Panc1 (cell line): ENCODE measurements around the gene METTL1. TPM values are rescaled to one million over a fixed set of nuclear protein-coding genes. Genes with fewer than 3 reads are reported as not detected.

ENCODE experiments used
- ATAC-seq: fragments of 200-7000 bp; cut with Tn5 transposase; 2 replicates; pipeline ENCODE4 v1.9.1; 2020; ENCODE audit warnings: mild to moderate bottlenecking, moderate library complexity
- BruUV-seq: library from RNA; stranded (reverse); fragments of 400-500 nt; replicated peaks from 2 replicates; lab custom pipeline; 2021; lab: Mats Ljungman, UMichigan
- CTCF ChIA-PET: fragments of 300-600 bp; sonication (Branson Sonifier 250); formaldehyde crosslinking; loops from one replicate; lab custom pipeline; 2022; ENCODE audit warnings: antibody characterized with exemption; lab: Charles Lee
- POLR2A ChIA-PET: fragments of 300-600 bp; sonication (Branson Sonifier 250); formaldehyde crosslinking; loops from one replicate; lab custom pipeline; 2022; ENCODE audit warnings: antibody characterized with exemption; lab: Charles Lee
- DNase-seq: peaks from one replicate; pipeline ENCODE4 v3.0.0-alpha.2; 2010; ENCODE audit warnings: low read depth, low spot score
- H3K27ac ChIP-seq: 2 replicates; pipeline ENCODE4 v1.5.1; 2011; ENCODE audit warnings: mild to moderate bottlenecking, low read length, inconsistent platforms
- H3K27me3 ChIP-seq: fragments of 200-500 bp; sonication (Bioruptor generic); 2 replicates; pipeline ENCODE4 v1.6.0; 2014; ENCODE audit warnings: low read length, inconsistent platforms; ENCODE audit not compliant: control insufficient read depth, insufficient read depth
- H3K36me3 ChIP-seq: fragments of 200-500 bp; sonication (Bioruptor generic); 2 replicates; pipeline ENCODE4 v1.5.1; 2014; ENCODE audit warnings: inconsistent platforms, mild to moderate bottlenecking, low read length, moderate library complexity; ENCODE audit not compliant: control insufficient read depth, insufficient read depth
- H3K4me1 ChIP-seq: 2 replicates; pipeline ENCODE4 v1.5.1; 2011; ENCODE audit warnings: inconsistent platforms, mild to moderate bottlenecking, low read length, moderate library complexity; ENCODE audit not compliant: control insufficient read depth, insufficient read depth
- H3K4me3 ChIP-seq, 2 experiments: 2 replicates each; pipeline ENCODE4 v1.5.1; 2011 to 2012; ENCODE audit warnings: low read depth in 2 of 2, low read length in 2 of 2, mild to moderate bottlenecking in 2 of 2, inconsistent platforms in 1 of 2, moderate library complexity in 1 of 2
- H3K9me3 ChIP-seq: fragments of 200-500 bp; sonication (Bioruptor generic); 2 replicates; pipeline ENCODE4 v1.5.1; 2014; ENCODE audit warnings: low read depth, mild to moderate bottlenecking, inconsistent platforms, low read length, moderate library complexity; ENCODE audit not compliant: control insufficient read depth, insufficient read depth
- POLR2AphosphoS5 ChIP-seq: IDR thresholded peaks from 2 replicates; pipeline ENCODE4 v1.6.1; 2012; ENCODE audit warnings: mild to moderate bottlenecking, low read depth, low read length, moderate library complexity
- SIN3A ChIP-seq: IDR thresholded peaks from 2 replicates; pipeline ENCODE4 v1.6.1; 2012; ENCODE audit warnings: low read depth, mild to moderate bottlenecking, low read length, moderate library complexity, borderline replicate concordance; ENCODE audit not compliant: insufficient read depth
- TCF7L2 ChIP-seq: IDR thresholded peaks from 2 replicates; pipeline ENCODE4 v1.6.1; 2011; ENCODE audit warnings: mild to moderate bottlenecking, low read depth, low read length, inconsistent platforms
- in situ Hi-C: cut with HindIII; loops from 2 replicates; pipeline ENCODE4 v1.10.0; 2016; ENCODE audit warnings: low sequenced_read_pairs, low pct_unique_long_range_greater_than_20kb
- intact Hi-C: fragments of 100-400 bp; cut with micrococcal nuclease; formaldehyde crosslinking; loops from one replicate; pipeline ENCODE4 v1.10.0; 2022; ENCODE audit not compliant: unreplicated experiment
- total RNA-seq: library from RNA; stranded (reverse); gene quantifications from one replicate; pipeline ENCODE4 v1.2.1, GENCODE V29; 2021; ENCODE audit not compliant: unreplicated experiment
- TF ChIP-seq, protein P1 (sequence below): fragments of 450-650 bp; IDR thresholded peaks from 2 replicates; pipeline ENCODE4 v1.5.1; 2017; ENCODE audit warnings: mild to moderate bottlenecking
- TF ChIP-seq, protein P2 (sequence below), 2 experiments: IDR thresholded peaks; 2 replicates each; pipeline ENCODE4 v1.6.1; 2011 to 2012; ENCODE audit warnings: low read depth in 2 of 2, control low read depth in 1 of 2, low read length in 1 of 2, mild to moderate bottlenecking in 1 of 2, moderate library complexity in 1 of 2; ENCODE audit not compliant: insufficient read depth in 1 of 2

The METTL1 gene
- total RNA-seq, 1 experiment from 2014 or later, result 46.5 TPM

DNA sequence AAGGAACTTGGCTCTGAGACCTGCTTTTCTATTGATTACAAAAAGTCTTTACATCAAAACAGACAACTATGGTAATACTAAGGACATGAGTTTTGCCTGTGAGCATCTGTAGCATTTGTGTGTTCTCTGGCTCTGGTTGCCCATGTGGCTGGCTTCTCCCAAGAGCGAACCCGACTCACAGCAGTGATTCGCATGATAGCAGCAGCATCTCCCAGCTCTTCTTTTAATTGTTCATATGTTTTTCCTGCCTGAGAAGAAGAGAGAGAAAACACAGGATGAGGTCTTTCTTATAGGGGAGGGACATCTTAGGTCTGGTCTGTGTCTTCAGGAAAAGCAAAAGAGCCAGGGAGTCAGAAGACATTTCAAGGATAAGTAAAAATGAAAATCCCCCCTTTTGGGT, 29.1 kb upstream of the METTL1 start:
- no peak for ATAC-seq
- CTCF ChIA-PET, result interaction anchor here (0.6 kb wide), 1 partner anchor 115 kb away, joined by 7 read pairs; no protein-coding TSS in a partner anchor
- in situ Hi-C loops, result no loop called here

DNA sequence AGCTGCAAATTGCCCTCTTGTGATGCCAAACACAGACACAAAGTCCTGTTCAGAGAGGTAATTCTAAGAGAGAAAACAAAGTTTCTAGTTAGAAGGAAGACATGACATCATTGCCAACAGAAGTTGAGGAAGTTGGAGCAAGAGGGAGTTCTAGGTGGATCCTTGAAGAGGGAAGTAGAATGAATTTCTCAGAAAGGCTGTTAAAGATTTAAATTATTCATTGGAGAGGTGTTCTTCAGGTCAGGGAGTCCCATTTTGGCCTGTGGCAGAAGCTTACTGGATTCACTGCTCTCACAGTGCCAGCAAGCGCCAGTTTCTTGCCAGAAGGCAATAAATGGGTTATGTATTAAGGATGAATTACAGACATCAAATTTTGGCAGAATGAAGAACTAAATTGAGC, 26.0 kb upstream of the METTL1 start:
- DNase-seq, result no peak
- Histone ChIP-seq H3K9me3 (no peaks in the 10 kb centered on the region), H3K27me3 (no peaks in the 10 kb centered on the region), H3K27ac (no peak overlapping the region), H3K4me1 (no peaks in the 10 kb centered on the region), H3K4me3 (no peak overlapping the region), H3K36me3 (peaks cover 3% of the 10 kb centered on the region)
- intact Hi-C loops (no loop called here), in situ Hi-C loops (no loop called here)
- TF ChIP-seq TCF7L2 (no peak), POLR2AphosphoS5 (no peak), SIN3A (no peak)
- TF ChIP-seq, protein P1, sequence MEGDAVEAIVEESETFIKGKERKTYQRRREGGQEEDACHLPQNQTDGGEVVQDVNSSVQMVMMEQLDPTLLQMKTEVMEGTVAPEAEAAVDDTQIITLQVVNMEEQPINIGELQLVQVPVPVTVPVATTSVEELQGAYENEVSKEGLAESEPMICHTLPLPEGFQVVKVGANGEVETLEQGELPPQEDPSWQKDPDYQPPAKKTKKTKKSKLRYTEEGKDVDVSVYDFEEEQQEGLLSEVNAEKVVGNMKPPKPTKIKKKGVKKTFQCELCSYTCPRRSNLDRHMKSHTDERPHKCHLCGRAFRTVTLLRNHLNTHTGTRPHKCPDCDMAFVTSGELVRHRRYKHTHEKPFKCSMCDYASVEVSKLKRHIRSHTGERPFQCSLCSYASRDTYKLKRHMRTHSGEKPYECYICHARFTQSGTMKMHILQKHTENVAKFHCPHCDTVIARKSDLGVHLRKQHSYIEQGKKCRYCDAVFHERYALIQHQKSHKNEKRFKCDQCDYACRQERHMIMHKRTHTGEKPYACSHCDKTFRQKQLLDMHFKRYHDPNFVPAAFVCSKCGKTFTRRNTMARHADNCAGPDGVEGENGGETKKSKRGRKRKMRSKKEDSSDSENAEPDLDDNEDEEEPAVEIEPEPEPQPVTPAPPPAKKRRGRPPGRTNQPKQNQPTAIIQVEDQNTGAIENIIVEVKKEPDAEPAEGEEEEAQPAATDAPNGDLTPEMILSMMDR, result no peak
- TF ChIP-seq, protein P2, sequence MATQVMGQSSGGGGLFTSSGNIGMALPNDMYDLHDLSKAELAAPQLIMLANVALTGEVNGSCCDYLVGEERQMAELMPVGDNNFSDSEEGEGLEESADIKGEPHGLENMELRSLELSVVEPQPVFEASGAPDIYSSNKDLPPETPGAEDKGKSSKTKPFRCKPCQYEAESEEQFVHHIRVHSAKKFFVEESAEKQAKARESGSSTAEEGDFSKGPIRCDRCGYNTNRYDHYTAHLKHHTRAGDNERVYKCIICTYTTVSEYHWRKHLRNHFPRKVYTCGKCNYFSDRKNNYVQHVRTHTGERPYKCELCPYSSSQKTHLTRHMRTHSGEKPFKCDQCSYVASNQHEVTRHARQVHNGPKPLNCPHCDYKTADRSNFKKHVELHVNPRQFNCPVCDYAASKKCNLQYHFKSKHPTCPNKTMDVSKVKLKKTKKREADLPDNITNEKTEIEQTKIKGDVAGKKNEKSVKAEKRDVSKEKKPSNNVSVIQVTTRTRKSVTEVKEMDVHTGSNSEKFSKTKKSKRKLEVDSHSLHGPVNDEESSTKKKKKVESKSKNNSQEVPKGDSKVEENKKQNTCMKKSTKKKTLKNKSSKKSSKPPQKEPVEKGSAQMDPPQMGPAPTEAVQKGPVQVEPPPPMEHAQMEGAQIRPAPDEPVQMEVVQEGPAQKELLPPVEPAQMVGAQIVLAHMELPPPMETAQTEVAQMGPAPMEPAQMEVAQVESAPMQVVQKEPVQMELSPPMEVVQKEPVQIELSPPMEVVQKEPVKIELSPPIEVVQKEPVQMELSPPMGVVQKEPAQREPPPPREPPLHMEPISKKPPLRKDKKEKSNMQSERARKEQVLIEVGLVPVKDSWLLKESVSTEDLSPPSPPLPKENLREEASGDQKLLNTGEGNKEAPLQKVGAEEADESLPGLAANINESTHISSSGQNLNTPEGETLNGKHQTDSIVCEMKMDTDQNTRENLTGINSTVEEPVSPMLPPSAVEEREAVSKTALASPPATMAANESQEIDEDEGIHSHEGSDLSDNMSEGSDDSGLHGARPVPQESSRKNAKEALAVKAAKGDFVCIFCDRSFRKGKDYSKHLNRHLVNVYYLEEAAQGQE (IDR thresholded peaks at IDR 0.05; ENCODE audit: insufficient read depth in 1 of 2, low read depth in 2 of 2, low read length in 1 of 2), result no peak
- BruUV-seq, result no TSS peak
- POLR2A ChIA-PET, result no interaction called here
- ATAC-seq, result no peak
- CTCF ChIA-PET, result interaction anchor here (0.6 kb wide), 1 partner anchor 62 kb away, joined by 3 read pairs; no protein-coding TSS in a partner anchor

More for the DNA sequence above, 29.1 kb upstream of the METTL1 start:
- BruUV-seq, result no TSS peak
- POLR2A ChIA-PET, result interaction anchor here (0.6 kb wide), 1 partner anchor 274 kb away, joined by 3 read pairs; no protein-coding TSS in a partner anchor
- no peak overlapping the region for H3K4me3 ChIP-seq
- no peak for DNase-seq
- no peaks in the 10 kb centered on the region for H3K27me3 ChIP-seq
- H3K4me1 ChIP-seq, result no peaks in the 10 kb centered on the region
- intact Hi-C loops, result no loop called here
- H3K27ac ChIP-seq, result no peak overlapping the region
- no peak for TF ChIP-seq POLR2AphosphoS5
- TF ChIP-seq, protein P1, result no peak
- TF ChIP-seq TCF7L2, result no peak
- TF ChIP-seq, protein P2 (IDR thresholded peaks at IDR 0.05; ENCODE audit: insufficient read depth in 1 of 2, low read depth in 2 of 2, low read length in 1 of 2), result no peak
- TF ChIP-seq SIN3A, result no peak
- no peaks in the 10 kb centered on the region for H3K9me3 ChIP-seq
- H3K36me3 ChIP-seq, result peaks cover 3% of the 10 kb centered on the region
